GM21447 (cell line): ENCODE data around the gene TTLL5.
"Not testable (repeated sequence)": the region's sequence is repeated elsewhere in the genome, so short reads cannot be mapped to it uniquely, and the experiment has no call there.

Experiments used
- ATAC-seq: cut with Tn5 transposase; IDR thresholded peaks from one replicate; pipeline ENCODE4 v1.9.1; 2021; ENCODE audit not compliant: unreplicated experiment

Gene TTLL5

DNA sequence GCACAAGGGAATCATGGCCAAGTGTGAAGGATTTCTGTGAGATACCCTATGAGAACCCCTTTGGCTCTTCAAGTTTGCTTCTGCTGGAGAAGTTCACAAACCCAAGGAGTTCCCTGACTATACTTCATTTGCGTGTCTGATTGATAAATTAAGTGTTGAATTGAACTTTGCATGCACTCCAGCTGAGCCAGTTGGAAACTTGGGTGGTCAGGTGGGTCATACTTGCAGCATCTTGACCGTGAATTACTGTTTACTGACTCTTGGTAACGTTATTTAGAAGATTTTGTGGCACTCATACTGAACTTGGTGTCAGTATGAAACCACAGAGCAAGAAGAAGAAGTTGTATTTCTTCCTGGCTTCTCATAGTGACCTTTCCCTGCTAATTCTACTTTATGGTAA, 243.3 kb downstream of the TTLL5 start:
- no peak for ATAC-seq

DNA sequence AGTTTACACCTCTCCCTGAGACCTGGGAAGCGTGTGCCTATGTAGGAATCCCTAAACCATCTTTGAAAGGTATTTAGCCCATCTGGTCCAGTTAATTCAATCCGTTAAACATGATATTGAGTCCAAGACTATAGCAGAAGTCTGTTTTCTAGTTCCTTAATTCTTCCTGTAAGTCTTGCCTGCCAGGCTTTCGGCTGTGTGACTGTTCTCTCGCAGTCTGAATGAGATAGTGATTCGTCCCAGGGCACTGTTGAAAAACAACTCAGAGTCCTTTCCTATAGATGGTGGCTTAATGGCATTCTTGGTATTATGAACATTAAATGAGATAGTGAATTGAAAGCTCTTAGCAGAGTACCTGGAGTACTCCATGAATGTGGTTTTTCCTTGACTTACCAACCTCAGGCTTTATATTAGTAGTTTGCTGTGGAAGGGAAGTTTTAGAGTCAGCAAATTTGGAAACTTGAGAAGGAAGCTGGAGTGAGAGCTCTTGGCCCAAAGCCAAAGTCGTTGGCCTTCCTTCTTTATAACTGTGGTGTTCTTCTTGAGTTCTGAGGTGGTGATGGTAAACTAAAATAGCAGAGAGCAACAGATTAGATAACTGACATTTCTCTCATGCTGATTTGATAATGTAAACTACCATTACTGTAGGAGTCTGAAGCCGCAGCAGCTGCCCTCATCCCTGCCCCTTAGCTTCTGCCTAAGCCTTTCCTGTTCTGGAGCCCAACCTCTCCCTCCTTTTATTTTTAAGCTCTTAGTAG, 244.3 kb downstream of the TTLL5 start:
- no peak for ATAC-seq

DNA sequence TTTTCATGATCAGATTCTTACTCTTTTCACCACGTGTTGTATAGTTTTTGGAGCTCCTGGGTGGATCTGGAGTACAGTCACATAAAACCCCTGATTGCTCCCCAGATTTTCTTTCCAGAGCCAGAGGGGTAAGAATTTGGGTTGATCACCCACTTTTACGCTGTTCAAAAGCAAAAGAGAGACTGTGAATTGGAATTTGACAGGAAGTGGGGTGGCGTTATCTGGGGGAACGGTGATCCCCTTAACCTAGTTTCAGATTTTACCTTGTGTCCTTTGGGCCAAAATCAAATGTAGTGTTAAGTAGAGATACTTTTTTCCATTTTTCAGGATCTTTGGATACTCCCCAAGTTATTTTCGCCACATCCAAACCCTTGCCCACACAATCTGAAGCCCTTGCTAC, 245.2 kb downstream of the TTLL5 start:
- no peak for ATAC-seq

DNA sequence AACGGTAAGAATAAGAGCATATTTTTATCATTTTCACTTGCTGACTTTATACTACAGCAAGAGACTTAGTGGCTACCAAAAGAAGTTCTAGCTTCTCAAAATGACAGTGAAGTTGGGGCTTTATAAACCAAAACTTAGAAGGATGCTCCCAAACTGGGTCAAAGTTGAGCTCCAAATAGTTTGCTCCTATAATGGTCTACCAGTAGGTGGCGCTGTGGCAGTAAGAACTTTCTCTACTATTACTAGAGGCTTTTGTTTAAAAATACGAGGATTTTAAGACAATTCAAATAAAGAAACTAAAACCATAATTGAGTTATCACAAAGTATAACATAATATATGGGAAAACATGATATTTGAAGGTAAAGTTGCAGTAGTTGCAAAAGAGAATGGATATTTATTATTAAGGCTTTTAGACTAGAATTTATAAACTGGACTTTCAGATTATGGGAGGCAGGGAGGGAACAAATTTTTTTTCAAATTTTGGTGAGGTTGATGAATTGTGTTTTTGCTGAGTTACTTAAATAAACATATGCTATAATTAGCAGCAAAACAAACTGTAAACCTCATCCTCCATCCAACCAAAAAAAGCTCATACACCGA, 245.7 kb downstream of the TTLL5 start:
- no peak for ATAC-seq

DNA sequence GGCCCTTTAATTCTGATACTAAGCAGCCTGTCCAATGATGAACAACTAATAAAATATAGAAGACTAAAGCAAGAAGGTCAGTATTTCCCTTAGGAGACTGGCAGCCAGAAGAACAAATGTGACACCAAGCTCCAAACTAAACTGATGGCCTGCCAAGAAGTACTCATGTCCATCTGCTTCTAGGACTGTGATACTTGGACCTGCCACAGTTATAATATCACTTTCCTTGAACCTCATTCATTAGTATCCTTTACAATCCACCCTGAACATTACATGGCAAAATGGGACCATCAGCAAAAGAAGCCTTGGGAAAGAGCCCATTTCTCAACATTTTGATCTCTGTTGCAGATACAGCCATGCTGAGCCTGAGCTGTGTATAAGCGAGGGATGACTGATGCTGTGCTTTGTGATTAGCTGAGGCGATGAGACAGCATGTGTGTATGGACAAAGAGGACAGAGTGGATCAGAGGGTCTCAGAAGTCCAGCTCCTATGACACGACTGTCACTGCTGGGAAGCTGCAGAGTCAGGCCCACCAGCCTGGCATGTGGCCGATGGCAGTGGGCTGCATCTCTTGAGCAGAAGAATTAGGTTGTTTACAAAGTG, 246.8 kb downstream of the TTLL5 start:
- no peak for ATAC-seq

DNA sequence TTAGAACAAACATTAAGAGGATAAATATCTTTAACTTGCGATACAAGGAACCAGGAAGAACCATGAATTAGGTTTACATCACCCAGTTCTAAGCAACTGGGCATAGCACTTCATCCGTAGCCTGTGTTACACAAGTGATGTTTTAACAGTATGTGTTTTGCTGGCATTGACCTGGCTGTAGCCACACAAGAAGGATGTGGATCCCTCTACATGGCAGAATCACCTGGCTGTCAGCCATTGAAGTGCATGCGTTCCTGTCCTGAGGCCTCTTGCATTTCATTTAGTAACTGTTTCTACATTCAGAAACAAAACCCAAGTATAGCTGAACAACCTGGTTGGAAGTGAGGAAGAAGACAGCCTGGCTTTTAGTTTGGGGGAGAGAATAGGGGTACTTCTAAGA, 248.6 kb downstream of the TTLL5 start:
- no peak for ATAC-seq

DNA sequence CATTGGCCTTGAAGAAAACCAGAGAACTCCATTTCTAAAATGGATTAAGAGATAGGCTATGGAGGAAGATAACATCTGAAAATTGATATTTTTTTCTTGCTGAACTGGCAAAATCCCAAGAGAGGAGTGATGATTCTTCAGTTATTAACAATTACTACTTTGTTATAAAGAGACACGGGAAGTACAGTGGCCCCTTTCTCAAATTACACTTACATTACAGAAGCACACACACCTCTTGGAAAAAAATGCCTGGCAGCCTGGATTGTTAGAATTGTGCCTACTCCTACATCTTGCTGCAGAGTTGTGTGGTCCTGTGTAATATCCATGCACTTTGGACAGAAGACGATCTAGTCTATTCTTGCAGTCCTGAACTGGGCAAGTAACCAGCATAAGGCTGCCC, 249.0 kb downstream of the TTLL5 start:
- no peak for ATAC-seq

DNA sequence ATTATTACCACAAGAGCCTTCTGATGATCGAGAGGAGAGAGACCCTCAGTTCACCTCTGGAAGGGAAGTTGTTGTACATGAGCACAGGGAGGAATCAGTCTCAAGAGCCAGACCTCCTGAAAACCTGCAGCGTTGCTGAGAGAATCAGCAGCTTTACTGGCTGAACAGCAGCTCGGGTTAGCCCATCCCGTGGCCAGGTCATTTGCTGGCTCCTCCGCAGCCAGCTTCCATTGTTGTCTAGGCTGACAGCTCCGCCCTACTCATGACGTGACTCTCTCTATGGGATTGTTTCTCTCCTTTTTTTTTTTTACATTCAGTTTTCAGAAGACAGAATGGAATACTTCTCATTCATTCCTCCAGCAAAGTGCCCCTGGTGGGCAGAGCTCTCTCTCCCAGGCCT, 250.8 kb downstream of the TTLL5 start:
- no peak for ATAC-seq

DNA sequence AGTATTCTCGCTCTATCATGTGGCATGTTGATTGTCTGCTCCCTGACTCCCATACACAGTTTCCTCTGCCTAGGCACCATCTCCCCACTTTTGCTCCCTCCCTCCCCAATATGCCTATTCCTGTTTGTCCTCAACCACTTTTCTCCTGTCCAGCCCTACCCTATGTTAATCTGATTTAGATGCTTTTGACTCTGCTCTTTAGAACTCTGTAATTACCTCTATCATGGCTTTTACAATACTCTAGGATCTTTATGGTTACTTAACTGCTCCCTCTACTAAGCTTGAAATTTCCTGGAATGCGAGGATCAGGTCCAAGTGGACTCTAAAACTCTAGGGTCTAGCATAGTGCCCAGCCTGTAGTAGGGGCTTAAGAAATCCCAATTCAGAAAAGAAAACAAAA, 252.1 kb downstream of the TTLL5 start:
- no peak for ATAC-seq

DNA sequence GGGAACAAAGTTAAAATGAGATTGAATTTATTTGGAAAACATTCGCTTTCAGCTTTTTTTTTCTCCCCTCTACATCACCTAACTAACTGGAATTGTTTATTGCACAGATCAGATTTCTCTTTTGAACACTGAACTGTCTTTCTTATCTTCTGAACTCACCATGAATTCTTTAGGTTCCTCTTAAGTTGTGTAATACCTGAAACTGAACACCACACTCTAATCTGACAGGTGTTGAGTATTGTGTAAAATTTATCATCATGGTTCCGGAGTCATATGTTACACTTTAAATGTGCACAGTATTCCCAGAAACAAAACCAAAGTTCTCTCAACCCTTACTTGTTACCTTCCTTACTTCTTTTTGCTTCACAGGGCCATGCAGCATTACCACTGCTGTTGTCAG, 254.0 kb downstream of the TTLL5 start:
- no peak for ATAC-seq

DNA sequence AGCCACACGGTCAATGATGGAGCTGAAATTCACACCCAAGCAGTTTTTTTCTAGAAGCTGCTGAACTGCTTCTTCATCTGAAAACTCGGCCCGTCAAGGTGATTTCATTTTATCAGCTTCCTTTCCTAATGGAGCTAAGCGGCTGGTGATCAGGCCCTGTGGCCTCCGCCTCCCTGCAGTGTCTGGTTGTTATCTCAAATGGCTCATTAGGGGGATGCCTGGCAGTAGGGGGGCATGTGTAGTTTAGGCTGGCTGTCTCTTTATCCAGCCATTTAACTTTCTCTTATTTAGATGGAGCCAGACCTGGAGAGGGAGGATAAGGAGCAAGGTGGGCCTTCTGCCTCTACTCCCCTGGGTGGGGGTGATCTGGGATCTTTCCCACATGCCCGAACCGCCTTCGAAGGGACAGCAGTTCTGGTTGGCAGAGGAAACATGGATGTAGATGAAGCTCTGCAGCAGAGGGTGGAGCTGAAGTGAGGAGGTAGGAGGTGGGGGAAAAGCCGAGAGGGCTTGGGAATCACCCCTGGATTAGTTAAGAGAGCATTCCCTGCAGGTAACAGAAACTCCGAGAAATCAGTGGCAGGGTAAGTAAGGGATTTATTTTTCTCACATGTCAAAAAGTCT, 256.4 kb downstream of the TTLL5 start:
- no peak for ATAC-seq

DNA sequence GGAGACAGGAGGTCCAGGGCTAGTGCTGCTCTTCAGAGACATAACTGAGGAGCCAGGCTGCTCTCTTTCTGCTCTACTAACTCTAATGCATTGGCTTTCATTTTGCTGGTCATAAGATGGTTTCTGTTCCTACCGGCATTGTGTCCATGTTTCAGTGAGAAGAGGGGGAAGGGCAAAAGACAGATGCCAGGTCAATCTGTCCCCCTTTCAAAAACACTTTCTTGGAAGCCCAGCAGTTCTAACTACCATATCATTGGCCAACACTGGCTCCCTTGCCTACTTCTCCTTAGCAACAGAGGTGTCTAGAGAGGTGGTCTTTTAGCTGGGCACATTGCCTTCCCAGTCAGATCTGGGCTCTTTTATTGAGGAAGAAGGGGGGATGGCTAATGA, 256.9 kb downstream of the TTLL5 start:
- no peak for ATAC-seq

DNA sequence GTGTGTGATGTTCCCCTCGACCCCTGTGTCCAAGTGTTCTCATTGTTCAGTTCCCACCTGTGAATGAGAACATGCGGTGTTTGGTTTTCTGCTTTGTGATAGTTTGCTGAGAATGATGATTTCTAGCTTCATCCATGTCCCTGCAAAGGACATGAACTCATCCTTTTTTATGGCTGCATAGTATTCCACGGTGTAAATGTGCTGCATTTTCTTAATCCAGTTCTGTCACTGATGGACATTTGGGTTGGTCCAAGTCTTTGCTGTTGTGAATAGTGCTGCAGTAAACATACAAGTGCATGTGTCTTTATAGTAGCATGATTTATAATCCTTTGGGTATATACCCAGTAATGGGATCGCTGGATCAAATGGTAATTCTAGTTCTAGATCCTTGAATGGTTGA, 259.4 kb downstream of the TTLL5 start:
- ATAC-seq = not testable (repeated sequence)

DNA sequence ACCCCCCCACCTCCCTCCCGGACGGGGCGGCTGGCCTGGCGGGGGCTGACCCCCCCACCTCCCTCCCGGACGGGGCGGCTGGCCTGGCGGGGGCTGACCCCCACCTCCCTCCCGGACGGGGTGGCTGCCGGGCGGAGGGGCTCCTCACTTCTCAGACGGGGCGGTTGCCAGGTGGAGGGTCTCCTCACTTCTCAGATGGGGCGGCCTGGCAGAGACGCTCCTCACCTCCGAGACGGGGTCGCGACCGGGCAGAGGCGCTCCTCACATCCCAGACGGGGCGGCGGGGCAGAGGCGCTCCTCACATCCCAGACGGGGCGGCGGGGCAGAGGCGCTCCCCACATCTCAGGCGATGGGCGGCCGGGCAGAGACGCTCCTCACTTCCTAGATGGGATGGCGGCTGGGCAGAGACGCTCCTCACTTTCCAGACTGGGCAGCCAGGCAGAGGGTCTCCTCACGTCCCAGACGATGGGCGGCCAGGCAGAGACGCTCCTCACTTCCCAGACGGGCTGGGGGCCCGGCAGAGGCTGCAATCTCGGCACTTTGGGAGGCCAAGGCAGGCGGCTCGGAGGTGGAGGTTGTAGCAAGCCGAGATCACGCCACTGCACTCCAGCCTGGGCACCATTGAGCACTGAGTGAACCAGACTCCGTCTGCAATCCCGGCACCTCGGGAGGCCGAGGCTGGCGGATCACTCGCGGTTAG, 264.2 kb downstream of the TTLL5 start:
- ATAC-seq = not testable (repeated sequence)

DNA sequence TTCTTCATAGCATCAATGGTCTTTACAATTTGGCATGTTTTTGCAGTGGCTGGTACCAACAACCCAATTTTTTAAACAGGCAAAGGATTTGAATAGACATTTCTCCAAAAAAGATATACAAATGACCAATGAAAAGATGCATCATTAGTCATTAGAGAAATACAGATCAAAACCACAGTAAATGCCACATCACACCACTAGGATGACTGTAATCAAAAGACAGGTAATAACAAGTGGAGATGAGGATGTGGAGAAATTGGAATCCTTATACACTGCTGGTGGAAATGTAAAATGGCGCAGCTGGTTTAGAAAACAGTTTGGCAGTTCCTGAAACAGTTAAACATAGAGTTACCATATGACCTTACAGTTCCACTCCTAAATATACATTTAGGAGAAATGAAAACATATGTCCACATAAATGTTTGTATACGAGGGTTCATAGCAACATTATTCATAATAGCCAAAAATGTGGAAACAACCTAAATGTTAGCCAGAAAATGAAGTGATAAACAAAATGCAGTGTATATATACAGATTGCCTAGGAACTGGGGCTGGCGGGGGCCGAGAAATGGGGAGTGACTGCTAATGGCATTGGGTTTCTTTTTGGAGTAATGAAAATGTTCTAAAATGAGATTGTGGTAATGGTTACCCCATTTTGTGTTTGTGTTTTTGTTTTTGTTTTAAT, 265.5 kb downstream of the TTLL5 start:
- ATAC-seq = no peak

DNA sequence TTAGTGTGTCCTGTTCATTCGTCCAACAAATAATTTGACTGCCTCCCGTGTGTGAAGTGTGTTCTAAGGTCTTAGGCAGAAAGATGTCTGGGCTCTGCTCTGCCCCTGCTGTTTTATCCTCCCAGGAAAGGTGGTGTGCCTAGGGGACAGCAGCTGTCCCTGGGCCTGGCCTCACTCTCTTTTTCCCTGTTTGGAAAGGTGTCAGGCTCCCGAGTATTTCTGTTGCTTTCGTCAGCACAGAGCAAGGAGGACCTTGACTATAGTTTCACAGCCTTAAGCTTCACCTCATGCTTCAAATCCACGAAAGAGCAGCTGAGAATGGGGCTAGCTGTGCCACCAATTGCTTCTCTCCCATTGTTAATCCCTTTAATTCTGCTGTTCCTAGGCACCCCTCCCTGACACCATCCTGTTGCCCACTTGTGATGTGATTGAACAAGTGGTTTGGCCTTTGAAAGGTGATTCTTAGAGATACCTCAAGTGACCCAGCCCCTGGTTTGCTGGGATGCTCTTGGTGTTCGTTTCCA, 266.6 kb downstream of the TTLL5 start:
- ATAC-seq = no peak

DNA sequence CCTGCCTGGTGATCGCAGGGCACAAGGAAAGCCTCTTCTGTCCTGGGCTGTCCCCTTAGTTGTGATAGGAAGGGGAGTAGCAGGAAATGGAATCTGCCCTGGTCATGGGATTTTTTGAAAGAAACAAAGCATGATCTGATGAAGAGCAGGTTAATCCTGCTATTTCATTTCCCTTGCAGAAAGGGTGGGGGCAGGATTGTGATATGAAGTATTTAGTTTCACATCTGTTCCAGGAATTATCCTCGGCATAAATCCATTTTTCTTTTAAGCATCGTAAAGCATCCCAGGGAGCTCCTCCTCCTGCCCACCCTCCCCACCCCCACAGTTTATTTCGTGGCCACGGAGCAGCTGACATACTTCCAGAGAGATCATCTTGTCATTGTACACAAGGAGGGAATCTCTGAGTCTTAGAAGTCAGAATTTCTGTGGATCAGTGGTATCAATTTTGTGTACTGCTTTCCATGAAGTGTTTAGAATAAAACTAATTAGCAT, 267.7 kb downstream of the TTLL5 start:
- no peak for ATAC-seq

DNA sequence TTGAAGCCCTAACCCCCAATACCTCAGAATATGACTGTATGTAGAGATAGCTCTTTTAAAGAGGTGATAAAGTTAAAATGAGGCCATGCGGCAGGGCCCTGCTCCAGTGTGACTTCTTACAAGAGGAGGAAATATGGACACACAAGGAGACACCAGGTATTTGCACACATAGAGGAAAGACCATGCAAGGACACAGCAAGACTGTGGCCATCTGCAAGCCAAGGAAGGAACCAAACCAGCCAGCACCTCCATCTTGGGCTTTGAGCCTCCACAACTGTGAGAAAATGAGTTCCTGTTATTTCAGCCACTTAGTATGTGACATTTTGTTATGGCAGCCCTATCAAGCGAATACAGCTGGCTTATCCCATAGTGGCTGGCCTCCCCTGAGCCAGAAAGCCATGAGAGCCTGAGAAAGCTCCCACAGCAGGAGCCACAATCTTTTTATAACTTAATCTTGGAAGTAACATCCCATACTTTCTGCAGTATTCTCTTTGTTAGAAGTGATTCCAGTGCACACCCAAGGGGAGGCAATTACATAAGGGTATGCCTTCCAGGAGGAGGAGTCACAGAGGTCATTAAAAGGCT, 272.8 kb downstream of the TTLL5 start:
- ATAC-seq = no peak

DNA sequence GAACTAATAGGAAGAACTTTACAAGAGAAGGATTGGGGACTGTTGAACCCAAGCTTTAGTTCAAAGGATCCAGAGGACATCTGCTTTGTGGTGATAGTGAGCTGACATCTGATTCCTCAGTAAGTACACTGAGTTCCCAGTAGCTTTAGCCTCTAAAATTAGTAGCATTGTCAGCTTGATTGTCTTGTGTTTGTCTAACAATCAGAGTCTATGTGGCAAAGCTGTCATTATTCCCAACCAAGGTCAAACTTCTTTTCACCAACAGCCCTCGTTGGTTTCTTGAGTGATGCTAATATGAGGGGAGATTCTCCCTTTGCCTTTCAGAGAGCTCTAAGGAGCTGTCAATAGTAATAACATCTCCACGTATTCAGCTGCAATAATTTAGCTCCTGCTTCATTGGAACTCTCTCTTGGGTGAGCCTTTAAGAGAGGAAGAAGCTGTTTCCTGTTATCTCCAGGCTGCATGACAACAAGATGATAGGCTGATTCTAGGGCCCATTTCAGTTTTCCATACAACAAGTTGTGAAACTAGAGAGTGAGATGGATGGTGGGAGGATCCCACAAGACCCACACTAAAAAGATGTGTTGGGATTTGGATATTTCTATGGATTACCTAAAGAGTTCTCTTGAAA, 274.1 kb downstream of the TTLL5 start:
- ATAC-seq = no peak

DNA sequence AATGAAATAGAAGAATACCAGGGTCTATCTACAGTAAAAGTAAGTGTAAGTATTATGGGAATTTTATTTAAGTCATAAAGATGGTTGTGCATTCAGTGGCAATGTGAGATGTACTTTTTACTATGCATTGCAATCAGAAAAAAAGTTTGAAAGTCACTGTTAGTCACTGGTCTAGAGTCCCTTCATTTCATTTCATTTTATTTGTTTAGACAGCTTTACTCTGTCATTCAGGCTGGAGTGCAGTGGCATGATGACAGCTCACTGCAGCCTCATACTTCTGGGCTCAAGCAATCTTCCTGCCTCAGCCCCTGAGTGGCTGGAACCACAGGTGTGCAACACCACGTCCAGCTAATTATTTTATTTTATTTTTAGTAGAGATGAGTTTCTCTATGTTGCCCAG, 278.2 kb downstream of the TTLL5 start:
- no peak for ATAC-seq
